NT2/D1 (cell line): ENCODE data around the gene PLD1.

ENCODE experiments used
- DNase-seq: peaks from one replicate; pipeline ENCODE4 v3.0.0-alpha.2; 2011; ENCODE audit warnings: low read depth, low spot score
- H3K27me3 ChIP-seq: 2 replicates; pipeline ENCODE4 v1.6.0; 2011; ENCODE audit warnings: mild to moderate bottlenecking; ENCODE audit not compliant: insufficient read length, insufficient read depth
- H3K36me3 ChIP-seq: 2 replicates; pipeline ENCODE4 v1.6.1; 2011; ENCODE audit warnings: mild to moderate bottlenecking, low read length, mixed read lengths; ENCODE audit not compliant: insufficient read depth, insufficient read length
- H3K4me1 ChIP-seq: 2 replicates; pipeline ENCODE4 v1.5.1; 2011; ENCODE audit not compliant: insufficient read depth, insufficient read length
- H3K4me3 ChIP-seq: 2 replicates; pipeline ENCODE4 v1.5.1; 2011; ENCODE audit warnings: low read depth; ENCODE audit not compliant: insufficient read length
- H3K9ac ChIP-seq: 2 replicates; pipeline ENCODE4 v1.6.0; 2011; ENCODE audit warnings: low read depth; ENCODE audit not compliant: insufficient read length
- H3K9me3 ChIP-seq: 2 replicates; pipeline ENCODE4 v1.5.1; 2011; ENCODE audit warnings: mild to moderate bottlenecking, low read length; ENCODE audit not compliant: insufficient read depth
- SUZ12 ChIP-seq: IDR thresholded peaks from 2 replicates; pipeline ENCODE4 v1.6.1; 2011; ENCODE audit not compliant: insufficient read length, insufficient read depth; ENCODE audit errors: extremely low read depth
- YY1 ChIP-seq: IDR thresholded peaks from 2 replicates; pipeline ENCODE4 v1.6.1; 2011; ENCODE audit not compliant: insufficient read length, insufficient read depth
- ZNF274 ChIP-seq: IDR thresholded peaks from 2 replicates; pipeline ENCODE4 v1.6.1; 2011; ENCODE audit warnings: mild to moderate bottlenecking, low read depth, low read length

The PLD1 gene

DNA sequence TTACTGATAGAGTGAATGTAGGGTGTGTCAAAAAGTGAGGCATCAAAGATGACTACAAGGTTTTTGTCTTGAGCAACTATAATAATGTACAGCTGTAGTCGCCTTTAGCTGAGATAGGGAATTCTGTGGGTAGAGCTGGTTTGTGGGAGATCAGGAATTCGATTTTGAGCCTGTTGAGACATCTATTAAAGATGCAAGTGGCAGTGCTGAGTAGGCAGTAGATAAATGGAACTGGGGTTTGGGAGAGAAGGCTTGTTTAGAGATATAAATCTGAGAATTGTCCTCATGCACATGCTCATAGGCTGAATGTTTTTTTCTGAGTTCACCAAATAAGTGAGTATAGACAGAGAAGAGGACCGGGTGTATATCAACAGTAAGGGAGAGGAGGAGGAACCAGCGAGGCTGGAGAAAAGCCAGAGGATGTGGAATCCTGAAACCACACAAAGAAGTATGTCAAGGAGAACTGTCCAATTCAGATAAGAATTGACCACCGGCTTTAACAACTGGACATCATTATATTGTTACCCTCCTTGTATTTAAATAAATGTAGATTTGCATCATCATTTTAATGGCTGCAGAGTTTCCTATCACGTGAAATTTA is 204.0 kb downstream of the PLD1 start:
- Histone ChIP-seq H3K4me1 (no peaks in the 10 kb centered on the region), H3K9ac (no peak overlapping the region), H3K27me3 (no peaks in the 10 kb centered on the region), H3K4me3 (no peak overlapping the region), H3K9me3 (no peaks in the 10 kb centered on the region), H3K36me3 (no peaks in the 10 kb centered on the region)
- TF ChIP-seq YY1: no peak
- no peak for TF ChIP-seq SUZ12
- TF ChIP-seq ZNF274: no peak
- DNase-seq: no peak

DNA sequence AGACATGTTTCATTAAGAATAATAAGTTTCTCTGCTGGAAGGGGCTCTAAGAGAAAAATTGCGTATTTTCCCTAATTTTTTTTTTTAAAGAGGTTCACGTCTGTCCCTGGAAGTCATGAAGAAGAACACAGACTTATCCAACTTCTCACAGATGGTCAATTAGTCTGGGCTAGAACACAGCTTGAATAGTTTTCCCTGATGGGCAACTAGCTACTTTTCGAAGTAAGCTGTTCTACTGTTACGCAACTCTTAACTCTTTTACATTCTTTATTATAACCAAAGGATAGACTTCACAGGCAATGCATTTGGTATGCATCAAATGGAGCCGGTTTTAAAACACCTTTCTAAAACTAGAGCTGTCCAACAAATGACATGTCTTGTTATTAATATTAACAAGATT is 205.9 kb downstream of the PLD1 start:
- Histone ChIP-seq H3K9me3 (no peaks in the 10 kb centered on the region), H3K4me1 (no peaks in the 10 kb centered on the region), H3K36me3 (no peaks in the 10 kb centered on the region), H3K9ac (no peak overlapping the region), H3K27me3 (no peaks in the 10 kb centered on the region), H3K4me3 (no peak overlapping the region)
- no peak for DNase-seq
- TF ChIP-seq YY1 (no peak), SUZ12 (no peak), ZNF274 (no peak)

DNA sequence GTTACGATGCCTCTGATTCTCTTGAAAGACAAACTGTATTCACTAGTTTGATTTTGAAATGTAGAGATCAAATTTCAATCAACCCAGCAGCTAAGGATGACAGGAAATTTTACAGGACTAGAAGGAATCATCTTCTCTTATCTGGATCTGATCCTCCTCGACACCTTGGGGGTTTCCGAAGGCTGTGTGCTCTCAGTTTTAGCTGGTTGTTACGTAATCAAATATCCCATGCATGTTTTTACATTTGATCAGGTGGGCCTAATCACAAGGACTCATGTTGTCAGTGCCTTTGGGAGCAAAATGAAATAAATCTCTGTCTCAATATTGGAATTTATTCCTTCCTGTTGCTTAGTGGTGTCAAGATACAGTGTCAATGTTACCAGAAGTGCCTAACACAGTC is 208.2 kb downstream of the PLD1 start:
- no peak for DNase-seq
- TF ChIP-seq ZNF274: no peak
- TF ChIP-seq SUZ12: no peak
- no peak for TF ChIP-seq YY1
- H3K36me3 ChIP-seq: no peaks in the 10 kb centered on the region
- H3K4me1 ChIP-seq: no peaks in the 10 kb centered on the region
- no peaks in the 10 kb centered on the region for H3K9me3 ChIP-seq
- no peak overlapping the region for H3K9ac ChIP-seq
- H3K27me3 ChIP-seq: no peaks in the 10 kb centered on the region
- H3K4me3 ChIP-seq: no peak overlapping the region

DNA sequence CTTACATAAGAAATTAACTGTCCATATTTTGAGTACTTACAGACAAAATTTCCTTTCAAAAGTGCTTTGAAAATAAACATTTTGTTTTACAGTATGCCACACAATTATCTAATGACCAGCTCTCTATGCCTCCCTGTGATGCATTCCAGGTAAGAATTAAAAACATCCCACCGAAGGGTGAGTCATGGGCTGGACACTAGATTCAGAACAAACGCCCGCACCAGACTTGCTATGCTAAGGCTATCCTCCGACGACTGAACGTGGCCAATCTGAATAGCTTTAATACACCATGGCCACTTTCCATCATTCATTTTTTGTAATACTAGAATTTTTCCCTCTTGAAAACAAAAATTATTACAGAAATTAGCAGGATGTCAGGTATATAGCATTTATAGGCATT is 210.3 kb downstream of the PLD1 start:
- H3K9me3 ChIP-seq: no peaks in the 10 kb centered on the region
- H3K4me3 ChIP-seq: no peak overlapping the region
- H3K9ac ChIP-seq: no peak overlapping the region
- no peaks in the 10 kb centered on the region for H3K4me1 ChIP-seq
- TF ChIP-seq YY1 (no peak), ZNF274 (no peak), SUZ12 (no peak)
- no peak for DNase-seq
- H3K36me3 ChIP-seq: no peaks in the 10 kb centered on the region
- H3K27me3 ChIP-seq: no peaks in the 10 kb centered on the region

DNA sequence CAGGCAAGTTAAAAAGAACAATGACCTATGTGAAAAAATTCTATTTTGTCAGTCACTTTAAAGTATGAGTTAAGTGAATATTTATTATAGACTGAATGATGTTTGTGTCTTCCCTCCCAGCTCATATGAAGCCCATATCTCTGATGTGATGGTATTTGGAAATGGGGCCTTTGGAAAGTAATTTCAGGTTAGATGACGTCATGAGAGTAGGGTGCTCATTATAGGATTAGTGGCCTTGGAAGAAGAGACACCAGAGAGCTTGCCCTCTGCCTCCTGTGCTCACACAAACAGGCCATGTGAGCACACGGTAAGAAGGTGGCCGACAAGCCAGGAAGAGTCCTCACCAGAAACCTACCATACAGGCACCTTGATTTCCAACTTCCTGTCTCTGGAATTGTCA is 211.3 kb downstream of the PLD1 start:
- Histone ChIP-seq H3K36me3 (no peaks in the 10 kb centered on the region), H3K4me3 (no peak overlapping the region), H3K9ac (no peak overlapping the region), H3K27me3 (no peaks in the 10 kb centered on the region), H3K4me1 (no peaks in the 10 kb centered on the region), H3K9me3 (no peaks in the 10 kb centered on the region)
- DNase-seq: no peak
- TF ChIP-seq ZNF274 (no peak), YY1 (no peak), SUZ12 (no peak)

DNA sequence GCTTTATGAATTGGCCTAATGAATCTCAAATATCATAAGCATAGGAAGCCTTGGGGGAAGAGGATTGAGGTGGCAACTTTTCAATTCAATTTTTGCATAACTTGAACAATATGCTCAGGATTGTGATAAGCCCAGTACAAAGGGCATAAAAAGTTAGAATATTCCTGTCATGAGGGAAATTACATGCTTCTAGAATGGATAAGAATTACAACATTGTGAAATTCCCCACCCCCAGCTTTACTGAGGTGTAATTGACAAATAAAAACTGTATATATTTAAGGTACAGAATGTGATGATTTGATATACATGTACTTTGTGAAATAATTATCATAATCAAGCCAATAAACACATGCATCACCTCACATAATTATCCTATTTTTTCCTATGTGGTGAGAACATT is 217.5 kb downstream of the PLD1 start:
- Histone ChIP-seq H3K4me1 (no peaks in the 10 kb centered on the region), H3K9ac (no peak overlapping the region), H3K4me3 (no peak overlapping the region), H3K27me3 (no peaks in the 10 kb centered on the region), H3K9me3 (no peaks in the 10 kb centered on the region), H3K36me3 (no peaks in the 10 kb centered on the region)
- TF ChIP-seq YY1: no peak
- TF ChIP-seq SUZ12: no peak
- TF ChIP-seq ZNF274: no peak
- no peak for DNase-seq

DNA sequence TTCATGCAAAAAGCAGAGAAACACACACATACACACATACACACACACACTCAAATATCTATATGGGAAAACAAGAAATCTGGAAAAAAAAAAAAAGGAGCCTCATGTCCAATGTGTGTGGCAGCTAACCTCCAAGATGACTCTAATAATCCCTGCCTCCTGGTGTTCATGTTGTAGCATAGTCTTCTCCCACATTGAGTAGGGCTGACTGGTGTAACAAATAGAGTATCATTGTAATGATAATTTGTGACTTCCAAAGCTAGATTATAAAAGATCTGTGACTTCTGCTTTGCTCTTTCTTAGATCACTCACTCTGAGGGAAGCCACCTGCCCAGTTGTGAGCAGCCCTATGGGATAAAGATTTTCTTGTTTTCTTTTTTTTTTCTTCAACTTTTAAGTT is 219.2 kb downstream of the PLD1 start:
- no peak for TF ChIP-seq SUZ12

DNA sequence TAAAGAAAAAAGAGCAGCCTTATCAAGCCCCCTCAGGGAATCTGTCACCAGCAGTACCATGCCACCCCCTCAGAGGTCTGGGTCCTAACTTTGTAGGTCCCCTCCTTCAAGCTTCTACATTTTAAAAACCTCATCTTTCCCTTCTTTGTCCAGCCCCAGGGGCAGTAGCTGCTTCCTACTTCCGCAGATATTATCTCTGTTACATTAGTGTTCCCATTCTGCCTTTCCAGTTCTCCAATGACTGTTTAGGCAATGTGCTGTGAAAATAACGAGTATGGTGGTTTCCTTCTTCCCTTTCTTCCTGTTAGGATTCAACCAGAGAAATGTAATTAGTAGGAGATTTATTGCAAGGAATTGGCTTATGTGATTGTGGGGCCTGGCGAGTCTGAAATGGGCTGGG is 224.0 kb downstream of the PLD1 start:
- no peak for DNase-seq
- no peaks in the 10 kb centered on the region for H3K27me3 ChIP-seq
- TF ChIP-seq ZNF274: no peak
- TF ChIP-seq SUZ12: no peak
- TF ChIP-seq YY1: no peak
- no peak overlapping the region for H3K4me3 ChIP-seq
- no peaks in the 10 kb centered on the region for H3K4me1 ChIP-seq
- no peaks in the 10 kb centered on the region for H3K9me3 ChIP-seq
- H3K9ac ChIP-seq: no peak overlapping the region
- no peaks in the 10 kb centered on the region for H3K36me3 ChIP-seq

More for the DNA sequence above, 219.2 kb downstream of the PLD1 start:
- Histone ChIP-seq H3K9ac (no peak overlapping the region), H3K4me1 (no peaks in the 10 kb centered on the region), H3K4me3 (no peak overlapping the region), H3K9me3 (no peaks in the 10 kb centered on the region), H3K27me3 (no peaks in the 10 kb centered on the region), H3K36me3 (no peaks in the 10 kb centered on the region)
- no peak for DNase-seq

DNA sequence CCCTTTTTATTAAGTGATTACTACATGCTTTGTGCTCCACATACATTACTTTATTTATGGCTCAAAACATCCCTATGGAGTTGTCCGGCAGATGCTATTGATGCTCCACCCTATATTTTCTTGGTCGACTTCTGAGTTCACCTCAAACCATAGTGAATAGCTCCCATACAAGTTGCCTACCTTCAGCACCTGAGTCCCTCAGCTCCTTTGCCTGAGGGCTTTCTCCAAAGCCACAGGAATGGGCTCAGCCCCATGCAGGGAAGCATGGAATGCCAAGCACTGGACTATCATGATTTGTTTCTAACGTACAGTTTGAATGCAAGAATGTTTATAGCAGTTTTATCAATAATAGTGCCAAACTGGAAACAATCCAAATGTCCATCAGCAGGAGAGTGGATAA is 225.2 kb downstream of the PLD1 start:
- no peaks in the 10 kb centered on the region for H3K4me1 ChIP-seq
- no peaks in the 10 kb centered on the region for H3K9me3 ChIP-seq
- TF ChIP-seq SUZ12 (no peak), YY1 (no peak), ZNF274 (no peak)
- H3K4me3 ChIP-seq: no peak overlapping the region
- H3K9ac ChIP-seq: no peak overlapping the region
- DNase-seq: no peak
- H3K27me3 ChIP-seq: no peaks in the 10 kb centered on the region
- H3K36me3 ChIP-seq: no peaks in the 10 kb centered on the region
